ENCODE measurements around the gene PSMD2.
"Not testable (repeated sequence)": the region's sequence is repeated elsewhere in the genome, so short reads cannot be mapped to it uniquely, and the experiment has no call there.

Gene PSMD2

GRCh38 chr3:184335661-184336546 is 36.9 kb downstream of the PSMD2 start:
- DNase-seq (ENCODE audit: low read depth), result no peak
- no peak for TF ChIP-seq CTCF (IDR thresholded peaks at IDR 0.05; ENCODE audit: low read depth, low read length, missing control alignments)
- in situ Hi-C loops (cut with HindIII; ENCODE audit: low sequenced_read_pairs), result no loop called here
- H3K4me3 ChIP-seq (ENCODE audit: low read depth, low read length), result peak overlapping the region; percentile 57

- in situ Hi-C loops (cut with HindIII; ENCODE audit: low sequenced_read_pairs), result no loop called here
Observed at GRCh38 chr3:184336547-184337398, 37.7 kb downstream of the PSMD2 start.

GRCh38 chr3:184337399-184337714 is 38.3 kb downstream of the PSMD2 start, which contains the start of gene FAM131A:
Gene FAM131A, plus strand, starts transcription at chr3:184337600. Its CDS starts 31 bp downstream, at chr3:184337631.
- in situ Hi-C loops (cut with HindIII; ENCODE audit: low sequenced_read_pairs), result no loop called here
- no peak for DNase-seq (ENCODE audit: low read depth)
- peak within 1 kb of the TSS; percentile 57 for H3K4me3 ChIP-seq (ENCODE audit: low read depth, low read length)
- TF ChIP-seq CTCF (IDR thresholded peaks at IDR 0.05; ENCODE audit: low read depth, low read length, missing control alignments), result no peak

More at GRCh38 chr3:184336547-184337398, 37.7 kb downstream of the PSMD2 start:
- TF ChIP-seq CTCF (IDR thresholded peaks at IDR 0.05; ENCODE audit: low read depth, low read length, missing control alignments), result no peak
- peak overlapping the region; percentile 57 for H3K4me3 ChIP-seq (ENCODE audit: low read depth, low read length)
- DNase-seq (ENCODE audit: low read depth), result no peak

- no peak for DNase-seq (ENCODE audit: low read depth)
- peak overlapping the region; percentile 57 for H3K4me3 ChIP-seq (ENCODE audit: low read depth, low read length)
- in situ Hi-C loops (cut with HindIII; ENCODE audit: low sequenced_read_pairs), result no loop called here
- TF ChIP-seq CTCF (IDR thresholded peaks at IDR 0.05; ENCODE audit: low read depth, low read length, missing control alignments), result no peak
Observed at GRCh38 chr3:184337981-184338380, 38.9 kb downstream of the PSMD2 start.

GRCh38 chr3:184338511-184338945 is 39.5 kb downstream of the PSMD2 start:
- no peak for DNase-seq (ENCODE audit: low read depth)
- peak overlapping the region; percentile 57 for H3K4me3 ChIP-seq (ENCODE audit: low read depth, low read length)
- TF ChIP-seq CTCF (IDR thresholded peaks at IDR 0.05; ENCODE audit: low read depth, low read length, missing control alignments), result peak; percentile 2
- in situ Hi-C loops (cut with HindIII; ENCODE audit: low sequenced_read_pairs), result no loop called here

- in situ Hi-C loops (cut with HindIII; ENCODE audit: low sequenced_read_pairs), result no loop called here
- H3K4me3 ChIP-seq (ENCODE audit: low read depth, low read length), result peak overlapping the region; percentile 57
- no peak for TF ChIP-seq CTCF (IDR thresholded peaks at IDR 0.05; ENCODE audit: low read depth, low read length, missing control alignments)
- DNase-seq (ENCODE audit: low read depth), result no peak
Observed at GRCh38 chr3:184339001-184339400, 40.0 kb downstream of the PSMD2 start.

- in situ Hi-C loops (cut with HindIII; ENCODE audit: low sequenced_read_pairs); H3K4me3 ChIP-seq (ENCODE audit: low read depth, low read length); DNase-seq (ENCODE audit: low read depth): not testable (repeated sequence)
Observed at GRCh38 chr3:184339451-184340135, 40.6 kb downstream of the PSMD2 start.
